Stimulated activated CD4-positive, alpha-beta T cell treated with anti-CD3 and anti-CD28 coated beads, Interleukin-12 subunit alpha, Interleukin-12 subunit beta, amount 100 ng/mL, for 48 hours (primary cell): ENCODE measurements around the gene ZNF845.
"Not testable (repeated sequence)": the region's sequence is repeated elsewhere in the genome, so short reads cannot be mapped to it uniquely, and the experiment has no call there.

Experiments used
- DNase-seq, 3 donors: peaks; one replicate each; pipeline ENCODE4 v3.0.0-alpha.2; 2020; ENCODE audit warnings: low read depth in 2 of 3, low spot score in 1 of 3

The ZNF845 gene

DNA sequence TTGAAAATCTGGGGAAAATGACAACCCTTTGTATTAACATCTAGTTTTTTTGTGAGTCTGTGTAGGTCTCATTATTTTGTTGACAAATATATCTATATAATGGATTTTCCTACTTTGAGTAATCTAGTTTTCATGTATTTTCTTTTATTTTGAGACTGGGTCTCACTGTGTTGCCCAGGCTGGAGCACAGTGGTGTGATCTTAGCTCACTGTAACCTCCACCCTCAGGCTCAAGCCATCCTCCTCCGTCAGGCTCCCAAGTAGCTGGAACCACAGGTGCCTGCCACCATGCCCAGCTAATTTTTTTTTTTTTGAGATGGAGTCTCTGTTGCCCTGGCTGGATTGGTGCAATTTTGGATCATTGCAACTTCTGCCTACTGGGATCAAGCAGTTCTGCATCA lies 41.2 kb downstream of the ZNF845 start:
- DNase-seq: no peak

- no peak for DNase-seq
Measured at GRCh38 chr19:53381376-53381775, 47.8 kb downstream of the ZNF845 start.

- DNase-seq: no peak
Measured at GRCh38 chr19:53388168-53388567, 54.6 kb downstream of the ZNF845 start.

GRCh38 chr19:53388904-53389303 lies 55.4 kb downstream of the ZNF845 start:
- no peak for DNase-seq

DNA sequence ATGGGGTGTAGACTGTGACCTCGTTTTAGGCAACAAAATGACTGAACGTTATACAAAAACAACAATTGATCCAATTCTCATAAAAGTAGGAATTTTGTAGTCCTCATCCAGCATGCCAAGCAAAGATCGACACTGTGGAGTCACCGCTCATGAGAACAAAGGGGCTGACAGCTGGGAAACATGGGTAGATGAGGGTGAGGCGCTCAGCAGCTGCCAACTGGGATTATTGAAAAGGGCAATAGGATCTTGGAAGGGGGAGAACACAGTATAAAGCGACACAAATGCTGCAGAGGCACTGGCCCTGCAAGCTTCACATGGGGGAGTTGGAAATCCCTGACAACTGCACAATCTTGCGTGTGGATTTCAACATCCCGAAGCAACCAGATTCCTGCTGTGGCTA lies 56.0 kb downstream of the ZNF845 start:
- DNase-seq: no peak

- DNase-seq: no peak
Measured at GRCh38 chr19:53389978-53390377, 56.4 kb downstream of the ZNF845 start.

DNA sequence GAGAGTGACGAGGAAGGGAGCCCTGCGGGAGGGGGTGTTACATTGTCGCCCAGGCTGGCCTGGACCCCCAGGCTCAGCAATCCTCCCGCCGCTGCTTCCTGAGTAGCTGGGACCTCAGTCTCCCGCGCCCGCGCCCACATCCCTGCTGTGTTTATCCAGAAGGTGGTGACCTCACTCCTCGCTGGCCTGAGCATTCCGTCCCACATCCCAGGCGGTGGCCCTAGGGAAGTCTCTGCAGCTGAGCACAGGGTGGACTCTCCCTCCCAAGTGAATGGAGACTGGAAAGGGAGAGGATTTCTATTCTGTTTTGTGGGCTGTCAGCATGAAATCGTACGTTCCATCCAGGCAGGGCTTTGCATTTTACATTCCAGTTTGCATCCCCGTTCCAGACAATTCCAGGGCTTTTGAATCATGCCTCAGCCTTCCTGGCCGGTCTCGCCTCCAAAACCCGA lies 61.0 kb downstream of the ZNF845 start:
- DNase-seq: no peak

DNA sequence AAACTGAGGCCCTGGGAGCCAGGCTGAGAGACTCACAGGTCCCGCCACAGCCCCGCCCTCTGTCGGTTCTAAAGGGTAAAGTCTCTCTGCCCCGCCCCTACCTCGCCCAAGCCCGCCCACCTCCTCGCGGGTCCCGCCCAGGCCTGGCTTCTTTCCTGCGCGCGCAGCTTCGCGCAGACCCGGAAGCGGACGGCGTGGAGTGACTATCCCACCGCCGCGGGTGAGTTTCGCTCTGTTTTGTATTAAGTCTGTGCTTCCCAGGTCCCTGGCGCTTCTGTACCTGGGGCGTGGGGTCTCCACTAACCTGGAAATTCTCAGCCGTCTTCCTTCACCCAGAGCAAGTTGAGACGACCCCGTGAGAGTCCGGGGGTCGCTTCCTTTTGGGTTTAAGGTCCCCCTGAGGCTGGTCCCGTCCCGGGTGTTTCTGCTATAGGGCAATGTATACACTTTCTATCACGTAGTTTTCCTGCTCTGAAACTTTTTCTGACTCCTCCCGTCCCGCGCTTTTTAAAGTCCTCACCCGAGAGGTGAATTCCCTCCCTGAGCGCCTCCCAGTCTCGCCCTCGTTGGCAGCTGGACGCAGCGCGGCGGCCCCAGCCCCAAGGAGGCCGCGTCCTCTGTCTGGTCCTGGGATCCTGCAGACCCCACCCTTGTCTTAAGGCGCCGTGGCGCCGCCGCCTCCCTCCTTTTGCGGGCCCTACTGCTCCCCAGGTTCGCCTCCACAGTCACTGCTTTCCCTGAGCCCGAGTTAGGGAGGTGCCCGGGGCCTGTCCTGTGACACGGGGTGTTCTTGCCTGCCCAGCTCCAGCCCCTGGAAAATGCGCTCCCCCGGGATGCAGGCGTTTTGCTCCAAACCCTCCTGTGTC lies 61.7 kb downstream of the ZNF845 start, which contains the start of gene ZNF765:
Gene ZNF765 (plus strand): TSS at position 176 of the 866 bp plus-strand sequence. CDS start 2,867 bp downstream, outside the sequence.
- peak; percentile 93 to 96 (median 94) for DNase-seq

DNA sequence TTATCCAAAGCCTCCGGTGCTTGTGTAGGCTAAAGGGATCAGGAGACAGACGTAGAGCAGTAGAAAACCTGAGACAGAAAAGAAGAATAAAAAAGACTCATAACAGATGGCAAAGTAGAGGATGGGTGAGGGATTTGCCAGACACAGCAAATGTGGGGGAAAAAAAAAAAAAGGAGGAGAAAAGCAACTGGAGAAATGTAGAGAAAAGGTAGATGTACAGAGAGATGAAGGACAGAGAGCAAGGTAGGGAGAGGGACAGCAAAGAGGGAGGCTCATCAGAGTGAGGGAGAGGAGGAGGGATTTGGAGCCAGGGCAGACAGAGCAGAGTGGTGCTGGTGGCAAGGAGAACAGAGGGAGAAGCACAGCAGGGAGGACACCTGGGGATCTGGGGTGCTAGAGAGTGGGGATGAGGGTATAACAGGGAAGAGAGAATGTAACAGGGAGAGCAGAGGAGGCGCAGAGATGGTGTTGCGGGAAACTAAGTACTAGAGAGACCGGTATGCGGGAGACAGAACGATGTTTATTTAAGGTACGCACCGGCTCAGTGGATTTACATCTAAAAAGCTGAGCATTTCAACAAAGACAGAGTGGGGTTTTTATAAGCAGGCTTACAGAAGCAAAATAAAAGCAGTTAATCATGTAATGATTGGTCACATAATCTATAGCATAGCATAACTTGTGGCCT lies 62.4 kb downstream of the ZNF845 start:
- not testable (repeated sequence) for DNase-seq

DNA sequence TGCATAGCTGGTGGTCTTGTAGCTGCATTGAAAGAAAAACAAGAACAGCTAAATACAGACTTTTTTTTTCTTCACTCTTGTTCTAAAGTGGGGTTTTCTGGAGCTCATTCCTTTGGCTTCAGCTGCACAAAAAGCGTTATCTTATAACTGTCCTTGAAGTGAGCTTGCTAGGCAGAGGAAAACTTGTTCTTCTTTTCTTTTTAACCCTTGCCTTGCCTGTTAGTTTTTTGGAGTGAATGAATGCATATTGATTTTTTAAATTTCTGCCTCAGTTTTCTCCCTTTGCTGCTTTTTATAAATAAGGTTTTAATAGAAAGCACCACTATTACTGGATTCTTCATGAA lies 62.9 kb downstream of the ZNF845 start:
- no peak for DNase-seq

- DNase-seq: not testable (repeated sequence)
Measured at GRCh38 chr19:53397918-53398317, 64.4 kb downstream of the ZNF845 start.
